H9 (cell line): ENCODE results near the gene GALR2. TPM values are rescaled to one million over a fixed set of nuclear protein-coding genes. Genes with fewer than 3 reads are reported as not detected.
"Not testable (repeated sequence)": the region's sequence is repeated elsewhere in the genome, so short reads cannot be mapped to it uniquely, and the experiment has no call there.

Experiments used
- DNase-seq: peaks from one replicate; pipeline ENCODE4 v3.0.0-alpha.2; 2017
- H2AFZ ChIP-seq: one replicate; pipeline ENCODE4 v1.6.1; 2013; ENCODE audit warnings: mild to moderate bottlenecking, low read length, control low read depth, moderate library complexity
- H2AK5ac ChIP-seq: 2 replicates; pipeline ENCODE4 v1.6.1; 2013; ENCODE audit warnings: low read length, control low read depth, mixed read lengths; ENCODE audit not compliant: insufficient read length
- H2BK120ac ChIP-seq: one replicate; pipeline ENCODE4 v1.6.1; 2013; ENCODE audit warnings: low read depth, mild to moderate bottlenecking, low read length, control low read depth, inconsistent platforms; ENCODE audit not compliant: poor library complexity, severe bottlenecking
- H2BK12ac ChIP-seq: 2 replicates; pipeline ENCODE4 v1.6.1; 2013; ENCODE audit warnings: low read length, control low read depth, mixed read lengths, low read depth; ENCODE audit not compliant: insufficient read length
- H2BK15ac ChIP-seq: 2 replicates; pipeline ENCODE4 v1.6.1; 2013; ENCODE audit warnings: low read depth, low read length, control low read depth
- H2BK20ac ChIP-seq: one replicate; pipeline ENCODE4 v1.6.1; 2013; ENCODE audit warnings: low read depth, mild to moderate bottlenecking, low read length, control low read depth, inconsistent platforms; ENCODE audit not compliant: poor library complexity, severe bottlenecking
- H2BK5ac ChIP-seq: 2 replicates; pipeline ENCODE4 v1.6.1; 2013; ENCODE audit warnings: low read length, control low read depth, mixed read lengths; ENCODE audit not compliant: insufficient read length
- H3K14ac ChIP-seq: 2 replicates; pipeline ENCODE4 v1.6.1; 2013; ENCODE audit warnings: low read length, control low read depth; ENCODE audit not compliant: insufficient read depth
- H3K18ac ChIP-seq: 2 replicates; pipeline ENCODE4 v1.6.1; 2013; ENCODE audit warnings: low read depth, mild to moderate bottlenecking, mixed read lengths, low read length, control low read depth; ENCODE audit not compliant: insufficient read length
- H3K23ac ChIP-seq: 2 replicates; pipeline ENCODE4 v1.6.1; 2013; ENCODE audit warnings: low read length, control low read depth, mixed read lengths, low read depth; ENCODE audit not compliant: insufficient read length
- H3K23me2 ChIP-seq: 2 replicates; pipeline ENCODE4 v1.6.1; 2013; ENCODE audit warnings: low read depth, mild to moderate bottlenecking, mixed read lengths, low read length, control low read depth; ENCODE audit not compliant: insufficient read length, poor library complexity, severe bottlenecking
- H3K27ac ChIP-seq: 2 replicates; pipeline ENCODE4 v1.5.1; 2013; ENCODE audit warnings: low read length, control low read depth, mixed read lengths, low read depth; ENCODE audit not compliant: insufficient read length
- H3K27me3 ChIP-seq: 2 replicates; pipeline ENCODE4 v1.6.1; 2013; ENCODE audit warnings: low read length, control low read depth, inconsistent platforms; ENCODE audit not compliant: insufficient read depth
- H3K4ac ChIP-seq: 2 replicates; pipeline ENCODE4 v1.6.1; 2013; ENCODE audit warnings: low read depth, mild to moderate bottlenecking, control low read depth, inconsistent platforms, low read length, moderate library complexity
- H3K4me1 ChIP-seq: 2 replicates; pipeline ENCODE4 v1.6.1; 2013; ENCODE audit warnings: low read length, control low read depth, inconsistent platforms; ENCODE audit not compliant: insufficient read depth
- H3K4me2 ChIP-seq: 2 replicates; pipeline ENCODE4 v1.6.1; 2013; ENCODE audit warnings: low read length, control low read depth, mixed read lengths; ENCODE audit not compliant: insufficient read length, insufficient read depth
- H3K56ac ChIP-seq: 2 replicates; pipeline ENCODE4 v1.6.1; 2013; ENCODE audit warnings: low read depth, mild to moderate bottlenecking, mixed read lengths, low read length, control low read depth; ENCODE audit not compliant: insufficient read length
- H3K79me1 ChIP-seq: 2 replicates; pipeline ENCODE4 v1.6.1; 2013; ENCODE audit warnings: low read depth, mild to moderate bottlenecking, moderate library complexity, low read length, control low read depth, inconsistent platforms; ENCODE audit not compliant: insufficient read depth, poor library complexity, severe bottlenecking
- H3K79me2 ChIP-seq: 2 replicates; pipeline ENCODE4 v1.6.1; 2013; ENCODE audit warnings: low read length, control low read depth, inconsistent platforms; ENCODE audit not compliant: insufficient read depth
- H3K9ac ChIP-seq: 2 replicates; pipeline ENCODE4 v1.6.1; 2013; ENCODE audit warnings: low read length, control low read depth, mixed read lengths; ENCODE audit not compliant: insufficient read length; ENCODE audit errors: extremely low read depth
- H3K9me3 ChIP-seq: one replicate; pipeline ENCODE4 v1.6.1; 2013; ENCODE audit warnings: low read depth, low read length, inconsistent platforms; ENCODE audit not compliant: control insufficient read depth
- H3T11ph ChIP-seq: one replicate; pipeline ENCODE4 v1.6.1; 2013; ENCODE audit warnings: mild to moderate bottlenecking, low read length, control low read depth, inconsistent platforms
- H4K20me1 ChIP-seq: one replicate; pipeline ENCODE4 v1.6.1; 2013; ENCODE audit not compliant: control insufficient read depth, insufficient read length, insufficient read depth
- H4K5ac ChIP-seq: 2 replicates; pipeline ENCODE4 v1.6.1; 2013; ENCODE audit warnings: low read depth, mild to moderate bottlenecking, mixed read lengths, low read length, control low read depth; ENCODE audit not compliant: insufficient read length
- H4K8ac ChIP-seq: replicated peaks from 2 replicates; pipeline ENCODE4 v1.6.1; 2013; ENCODE audit warnings: low read length, control low read depth, mixed read lengths, low read depth; ENCODE audit not compliant: insufficient read length
- H4K91ac ChIP-seq: 2 replicates; pipeline ENCODE4 v1.6.1; 2013; ENCODE audit warnings: low read depth, mild to moderate bottlenecking, moderate library complexity, mixed read lengths, low read length, control low read depth; ENCODE audit not compliant: insufficient read length
- H3K27ac Mint-ChIP-seq, 3 experiments: 2 replicates in 2 of 3; 3 replicates in 1 of 3; pipeline ENCODE4 v1.8.0; 2020 to 2021; ENCODE audit warnings: mixed read lengths in 3 of 3, mild to moderate bottlenecking in 1 of 3, moderate library complexity in 1 of 3
- H3K27me3 Mint-ChIP-seq: 2 replicates; pipeline ENCODE4 v1.8.0; 2021; ENCODE audit warnings: low read depth, mild to moderate bottlenecking, moderate library complexity, mixed read lengths
- H3K36me3 Mint-ChIP-seq, 3 experiments: 2 replicates in 2 of 3; 3 replicates in 1 of 3; pipeline ENCODE4 v1.8.0; 2020 to 2021; ENCODE audit warnings: low read depth in 3 of 3, mixed read lengths in 3 of 3; ENCODE audit not compliant: insufficient read depth in 1 of 3
- H3K4me1 Mint-ChIP-seq, 2 experiments: 2 replicates each; pipeline ENCODE4 v1.8.0; 2020; ENCODE audit warnings: mixed read lengths in 2 of 2
- H3K4me3 Mint-ChIP-seq, 2 experiments: 2 replicates in 1 of 2; 3 replicates in 1 of 2; pipeline ENCODE4 v1.8.0; 2020 to 2021; ENCODE audit warnings: mild to moderate bottlenecking in 2 of 2, mixed read lengths in 2 of 2, moderate library complexity in 1 of 2
- H3K9me3 Mint-ChIP-seq, 2 experiments: 2 replicates in 1 of 2; 3 replicates in 1 of 2; pipeline ENCODE4 v1.8.0; 2020; ENCODE audit warnings: mild to moderate bottlenecking in 2 of 2, mixed read lengths in 2 of 2, moderate library complexity in 1 of 2
- CTCF ChIP-seq: fragments of 200-600 bp; sonication (generic); conservative IDR thresholded peaks from 3 replicates; pipeline ENCODE4 v1.8.0; 2021; ENCODE audit warnings: antibody characterized with exemption, mild to moderate bottlenecking
- WGBS: extraction: QIAGEN DNeasy Blood & Tissue Kit; methylation state at CpG from one replicate; pipeline ENCODE4 v1.1.7; 2013; ENCODE audit warnings: missing lambda C conversion rate, low lambda C conversion rate, mixed read lengths; ENCODE audit not compliant: insufficient read length; ENCODE audit errors: extremely low coverage; 5-methylcytosine and 5-hydroxymethylcytosine counted together
- total RNA-seq: library from RNA; stranded (reverse); gene quantifications from 2 replicates; pipeline ENCODE4 v1.2.1, GENCODE V29; 2021

The GALR2 gene
- total RNA-seq, 1 experiment from 2014 or later, result 0.81 TPM

DNA sequence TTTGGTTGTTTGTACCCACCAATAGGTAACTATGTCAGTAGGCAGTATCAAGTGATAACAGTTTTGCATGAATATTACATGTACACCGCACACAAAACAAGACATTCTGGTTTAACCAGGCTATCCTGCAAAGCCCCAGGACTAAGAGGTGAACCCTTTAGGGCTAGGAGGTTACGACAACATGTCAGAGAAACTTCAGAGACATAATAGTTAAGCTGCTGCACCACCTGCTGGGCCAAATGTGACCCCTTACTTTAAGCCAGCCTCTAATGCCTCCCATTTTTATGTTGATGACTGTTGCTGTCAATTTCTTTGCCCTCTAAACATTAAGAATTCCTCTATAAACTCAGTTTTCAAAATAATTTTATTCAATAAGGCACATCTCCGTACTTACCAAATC is 17.7 kb upstream of the GALR2 start:
- no peaks in the 10 kb centered on the region for H3K9me3 Mint-ChIP-seq
- DNase-seq, result no peak
- Histone ChIP-seq H3K79me2 (no peaks in the 10 kb centered on the region), H3K56ac (no peak overlapping the region), H3K4ac (no peak overlapping the region), H4K91ac (no peak overlapping the region), H2AFZ (no peak overlapping the region), H4K8ac (no peak overlapping the region), H2BK15ac (no peak overlapping the region), H3K9ac (no peak overlapping the region), H2BK12ac (no peak overlapping the region), H3K18ac (no peak overlapping the region), H4K20me1 (no peaks in the 10 kb centered on the region), H2BK120ac (no peak overlapping the region), H3K4me2 (no peak overlapping the region), H3K9me3 (no peaks in the 10 kb centered on the region), H3K27ac (no peak overlapping the region), H3K14ac (no peak overlapping the region), H2BK5ac (no peak overlapping the region), H3K27me3 (no peaks in the 10 kb centered on the region), H2BK20ac (no peak overlapping the region), H3K79me1 (no peaks in the 10 kb centered on the region), H2AK5ac (no peak overlapping the region), H3K23me2 (no peaks in the 10 kb centered on the region), H4K5ac (no peak overlapping the region), H3K4me1 (no peaks in the 10 kb centered on the region), H3T11ph (no peak overlapping the region), H3K23ac (no peak overlapping the region)
- TF ChIP-seq CTCF, result no peak
- WGBS, result no CpG with 5 or more reads among the region's 3 CpGs
- no peak overlapping the region for H3K4me3 Mint-ChIP-seq
- H3K36me3 Mint-ChIP-seq, result peaks cover 33 to 80% (median 71%) of the 10 kb centered on the region in 3 experiments
- peaks cover 4 to 7% of the 10 kb centered on the region in 2 experiments for H3K4me1 Mint-ChIP-seq
- no peaks in the 10 kb centered on the region for H3K27me3 Mint-ChIP-seq
- H3K27ac Mint-ChIP-seq, result no peak overlapping the region; a peak in 1 of 7 replicates

DNA sequence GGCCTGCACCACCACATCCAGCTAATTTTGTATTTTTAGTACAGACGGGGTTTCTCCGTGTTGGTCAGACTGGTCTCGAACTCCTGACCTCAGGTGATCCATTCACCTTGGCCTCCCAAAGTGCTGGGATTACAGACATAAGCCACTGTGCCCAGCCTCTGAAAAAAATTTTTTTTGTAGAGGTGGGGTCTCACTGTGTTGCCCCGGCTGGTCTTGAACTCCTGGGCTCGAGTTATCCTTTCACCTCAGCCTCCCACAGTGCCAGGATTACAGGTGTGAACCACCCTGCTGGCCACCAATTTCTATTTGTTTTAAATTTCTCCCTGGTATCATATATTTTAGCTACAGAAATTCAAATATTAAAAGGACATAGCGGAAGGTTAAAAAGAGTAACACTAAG is 16.3 kb upstream of the GALR2 start:
- not testable (repeated sequence) for H3K27me3 Mint-ChIP-seq, H3K4me2 ChIP-seq, H4K91ac ChIP-seq, H3K27ac ChIP-seq, H2AK5ac ChIP-seq, H3K23ac ChIP-seq, H3K79me2 ChIP-seq, H4K5ac ChIP-seq, H2BK15ac ChIP-seq, H3K4me3 Mint-ChIP-seq, H4K8ac ChIP-seq, H3K4me1 ChIP-seq, H3K27me3 ChIP-seq, H2BK120ac ChIP-seq, H3K79me1 ChIP-seq, H3K9me3 Mint-ChIP-seq, H2BK5ac ChIP-seq, H3K27ac Mint-ChIP-seq, H3K4ac ChIP-seq, H3K9ac ChIP-seq, H3K4me1 Mint-ChIP-seq, H3K18ac ChIP-seq, H2BK12ac ChIP-seq, H2BK20ac ChIP-seq, H3K23me2 ChIP-seq, H3K56ac ChIP-seq, H3T11ph ChIP-seq, H2AFZ ChIP-seq, H3K9me3 ChIP-seq, DNase-seq, H3K14ac ChIP-seq, H4K20me1 ChIP-seq
- peaks cover 39 to 85% (median 76%) of the 10 kb centered on the region in 3 experiments for H3K36me3 Mint-ChIP-seq
- no CpG with 5 or more reads among the region's 6 CpGs for WGBS
